GM12864 (cell line): ENCODE data around the gene ABHD12.

Source experiments
- DNase-seq: peaks from one replicate; pipeline ENCODE4 v3.0.0-alpha.2; 2011; ENCODE audit warnings: low read depth
- H3K4me3 ChIP-seq: 2 replicates; pipeline ENCODE4 v1.5.1; 2011; ENCODE audit warnings: mild to moderate bottlenecking, low read depth, low read length, control low read depth
- CTCF ChIP-seq: IDR thresholded peaks from 2 replicates; pipeline ENCODE4 v1.5.1; 2011; ENCODE audit warnings: low read depth, mild to moderate bottlenecking, moderate library complexity, low read length, control low read depth, inconsistent platforms; ENCODE audit errors: missing control alignments

The ABHD12 gene

GRCh38 chr20:25310921-25311728 lies 79.5 kb downstream of the ABHD12 start:
- H3K4me3 ChIP-seq, result peak overlapping the region; percentile 22; the same call in 1 of the 2 replicates
- DNase-seq, result no peak
- no peak for TF ChIP-seq CTCF

GRCh38 chr20:25310268-25310920 lies 80.2 kb downstream of the ABHD12 start:
- H3K4me3 ChIP-seq, result peak overlapping the region; percentile 22
- TF ChIP-seq CTCF, result peak; percentile 82
- DNase-seq, result peak; percentile 50

- no peak for DNase-seq
- no peak overlapping the region for H3K4me3 ChIP-seq
- no peak for TF ChIP-seq CTCF
These were observed 81.0 kb downstream of the ABHD12 start for GRCh38 chr20:25309395-25310267.

- no peak for DNase-seq
- no peak for TF ChIP-seq CTCF
- no peak overlapping the region for H3K4me3 ChIP-seq
These were observed 81.8 kb downstream of the ABHD12 start for GRCh38 chr20:25308671-25309394.

GRCh38 chr20:25308083-25308491 lies 82.5 kb downstream of the ABHD12 start:
- no peak for TF ChIP-seq CTCF
- H3K4me3 ChIP-seq, result no peak overlapping the region

More at GRCh38 chr20:25308083-25308491, 82.5 kb downstream of the ABHD12 start:
- DNase-seq, result no peak
